Chondrocyte (in vitro differentiated cells): ENCODE measurements around the gene PBRM1. TPM values are rescaled to one million over a fixed set of nuclear protein-coding genes. Genes with fewer than 3 reads are reported as not detected.

Experiments
- DNase-seq: peaks from one replicate; pipeline ENCODE4 v3.0.0; 2021; ENCODE audit warnings: mixed read lengths, low spot score
- H3K27ac Mint-ChIP-seq: one replicate; pipeline ENCODE4 v1.8.0; 2021; ENCODE audit warnings: mild to moderate bottlenecking, moderate library complexity, mixed read lengths; ENCODE audit not compliant: unreplicated experiment
- H3K27me3 Mint-ChIP-seq: 2 replicates; pipeline ENCODE4 v1.8.0; 2021; ENCODE audit warnings: low read depth, mixed read lengths
- H3K36me3 Mint-ChIP-seq: 2 replicates; pipeline ENCODE4 v1.8.0; 2021; ENCODE audit warnings: low read depth, mixed read lengths
- H3K4me1 Mint-ChIP-seq: 2 replicates; pipeline ENCODE4 v1.8.0; 2021; ENCODE audit warnings: low read depth, mild to moderate bottlenecking, mixed read lengths
- H3K4me3 Mint-ChIP-seq: one replicate; pipeline ENCODE4 v1.8.0; 2021; ENCODE audit warnings: mild to moderate bottlenecking, moderate library complexity, mixed read lengths; ENCODE audit not compliant: unreplicated experiment
- H3K9me3 Mint-ChIP-seq: 2 replicates; pipeline ENCODE4 v1.8.0; 2021; ENCODE audit warnings: low read depth, mixed read lengths
- total RNA-seq: library from RNA; stranded (reverse); gene quantifications from 3 replicates; pipeline ENCODE4 v1.2.1, GENCODE V29; 2021
- TF ChIP-seq, protein P1 (sequence below): fragments of 200-600 bp; sonication (generic); IDR thresholded peaks from 2 replicates; pipeline ENCODE4 v1.5.0; 2021; ENCODE audit warnings: antibody characterized with exemption, mild to moderate bottlenecking, moderate library complexity

The PBRM1 gene
- total RNA-seq, 1 donor from 2014 or later, result 69.0 TPM

DNA sequence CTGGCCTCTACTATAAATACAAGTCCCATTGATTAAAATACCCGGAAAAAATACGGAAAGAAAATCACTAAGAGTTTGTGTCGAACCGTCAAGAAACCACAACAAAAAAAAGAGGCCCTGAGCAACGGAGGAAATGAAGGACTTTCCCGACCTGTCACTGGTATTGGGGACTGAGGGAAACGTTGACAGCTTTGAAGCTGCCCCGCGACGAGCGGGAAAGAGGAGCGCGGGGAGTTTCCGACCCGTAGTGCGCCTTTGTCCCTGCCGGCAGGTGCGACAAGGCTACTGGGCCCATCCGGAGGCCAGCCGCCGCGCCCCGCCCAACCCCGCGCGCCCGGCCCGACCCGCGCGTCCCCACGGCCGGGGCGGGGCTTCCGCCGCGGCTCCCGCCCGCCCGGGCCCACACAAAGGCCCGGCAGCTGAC, 416 bp downstream of the PBRM1 start:
- peaks cover 19% of the 10 kb centered on the region for H3K36me3 Mint-ChIP-seq
- H3K4me1 Mint-ChIP-seq, result peaks cover 67% of the 10 kb centered on the region
- H3K27ac Mint-ChIP-seq, result peak overlapping the region; percentile 93
- no peaks in the 10 kb centered on the region for H3K9me3 Mint-ChIP-seq
- peak overlapping the region; percentile 80 for H3K4me3 Mint-ChIP-seq
- H3K27me3 Mint-ChIP-seq, result no peaks in the 10 kb centered on the region
- TF ChIP-seq, protein P1, sequence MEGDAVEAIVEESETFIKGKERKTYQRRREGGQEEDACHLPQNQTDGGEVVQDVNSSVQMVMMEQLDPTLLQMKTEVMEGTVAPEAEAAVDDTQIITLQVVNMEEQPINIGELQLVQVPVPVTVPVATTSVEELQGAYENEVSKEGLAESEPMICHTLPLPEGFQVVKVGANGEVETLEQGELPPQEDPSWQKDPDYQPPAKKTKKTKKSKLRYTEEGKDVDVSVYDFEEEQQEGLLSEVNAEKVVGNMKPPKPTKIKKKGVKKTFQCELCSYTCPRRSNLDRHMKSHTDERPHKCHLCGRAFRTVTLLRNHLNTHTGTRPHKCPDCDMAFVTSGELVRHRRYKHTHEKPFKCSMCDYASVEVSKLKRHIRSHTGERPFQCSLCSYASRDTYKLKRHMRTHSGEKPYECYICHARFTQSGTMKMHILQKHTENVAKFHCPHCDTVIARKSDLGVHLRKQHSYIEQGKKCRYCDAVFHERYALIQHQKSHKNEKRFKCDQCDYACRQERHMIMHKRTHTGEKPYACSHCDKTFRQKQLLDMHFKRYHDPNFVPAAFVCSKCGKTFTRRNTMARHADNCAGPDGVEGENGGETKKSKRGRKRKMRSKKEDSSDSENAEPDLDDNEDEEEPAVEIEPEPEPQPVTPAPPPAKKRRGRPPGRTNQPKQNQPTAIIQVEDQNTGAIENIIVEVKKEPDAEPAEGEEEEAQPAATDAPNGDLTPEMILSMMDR, result no peak
- no peak for DNase-seq

DNA sequence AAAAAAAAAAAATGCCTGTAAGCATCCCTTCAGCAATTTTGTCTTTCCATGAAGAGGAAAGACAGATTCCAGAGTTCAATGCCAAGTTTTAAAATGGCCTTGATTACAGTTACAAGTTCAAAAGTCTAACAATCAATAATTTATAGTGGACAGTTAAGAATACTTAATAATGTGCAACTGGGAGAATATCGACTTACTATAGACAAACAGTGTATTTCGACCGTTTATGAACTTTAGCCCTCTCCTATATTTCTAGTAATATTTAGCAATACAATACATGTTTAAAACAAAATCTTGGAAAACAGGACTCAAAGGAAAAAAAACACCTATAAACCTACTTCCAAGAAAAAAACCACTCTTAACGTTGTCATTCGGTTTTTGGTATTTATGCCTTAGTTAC, 1.5 kb downstream of the PBRM1 start:
- H3K36me3 Mint-ChIP-seq, result peaks cover 14% of the 10 kb centered on the region
- no peaks in the 10 kb centered on the region for H3K27me3 Mint-ChIP-seq
- peak overlapping the region; percentile 80 for H3K4me3 Mint-ChIP-seq
- peaks cover 76% of the 10 kb centered on the region for H3K4me1 Mint-ChIP-seq
- DNase-seq, result no peak
- H3K9me3 Mint-ChIP-seq, result no peaks in the 10 kb centered on the region
- TF ChIP-seq, protein P1, result no peak
- H3K27ac Mint-ChIP-seq, result peak overlapping the region; percentile 93

DNA sequence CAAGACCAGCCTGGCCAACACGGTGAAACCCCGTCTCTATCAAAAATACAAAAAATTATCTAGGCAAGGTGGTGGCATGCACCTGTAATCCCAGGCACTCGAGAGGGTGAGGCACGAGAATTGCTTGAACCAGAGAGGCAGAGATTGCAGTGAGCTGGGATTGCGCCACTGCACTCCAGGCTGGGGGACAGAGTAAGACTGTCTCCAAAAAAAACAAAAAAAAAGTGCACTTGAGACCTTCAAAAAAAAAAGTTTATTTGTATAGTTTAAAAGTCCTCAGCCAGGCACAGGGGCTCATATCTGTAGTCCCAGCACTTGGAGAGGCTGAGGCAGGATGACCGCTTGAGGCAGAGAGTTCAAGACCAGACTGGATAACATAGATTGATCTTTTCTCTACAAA, 2.1 kb downstream of the PBRM1 start:
- Mint-ChIP-seq H3K27ac (peak overlapping the region; percentile 76), H3K27me3 (no peaks in the 10 kb centered on the region), H3K4me3 (peak overlapping the region; percentile 49), H3K9me3 (no peaks in the 10 kb centered on the region), H3K36me3 (peaks cover 14% of the 10 kb centered on the region), H3K4me1 (peaks cover 80% of the 10 kb centered on the region)
- TF ChIP-seq, protein P1, result no peak
- DNase-seq, result no peak

DNA sequence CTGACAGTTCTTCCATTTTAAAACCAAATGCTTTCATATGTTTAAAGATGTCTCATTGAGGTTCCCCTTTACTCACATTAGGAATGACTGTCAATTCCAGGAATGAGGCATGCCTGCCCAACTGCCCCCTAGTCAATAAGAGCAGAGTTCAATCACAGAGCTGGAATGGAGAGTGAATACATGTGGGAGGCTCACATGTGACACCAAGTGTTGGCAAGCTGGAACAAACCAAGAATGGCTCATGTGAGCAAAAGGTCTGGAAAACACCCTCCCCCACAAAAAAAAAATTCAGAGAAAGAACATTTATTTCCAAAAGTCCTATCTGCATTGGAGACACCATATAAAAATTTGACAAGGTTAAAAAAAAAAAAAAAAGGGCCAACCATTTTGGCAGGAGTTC, 3.7 kb downstream of the PBRM1 start:
- H3K9me3 Mint-ChIP-seq, result no peaks in the 10 kb centered on the region
- peaks cover 67% of the 10 kb centered on the region for H3K4me1 Mint-ChIP-seq
- peaks cover 15% of the 10 kb centered on the region for H3K36me3 Mint-ChIP-seq
- no peak overlapping the region for H3K4me3 Mint-ChIP-seq
- TF ChIP-seq, protein P1, result peak; percentile 69
- DNase-seq, result no peak
- H3K27me3 Mint-ChIP-seq, result no peaks in the 10 kb centered on the region
- peak overlapping the region; percentile 92 for H3K27ac Mint-ChIP-seq

DNA sequence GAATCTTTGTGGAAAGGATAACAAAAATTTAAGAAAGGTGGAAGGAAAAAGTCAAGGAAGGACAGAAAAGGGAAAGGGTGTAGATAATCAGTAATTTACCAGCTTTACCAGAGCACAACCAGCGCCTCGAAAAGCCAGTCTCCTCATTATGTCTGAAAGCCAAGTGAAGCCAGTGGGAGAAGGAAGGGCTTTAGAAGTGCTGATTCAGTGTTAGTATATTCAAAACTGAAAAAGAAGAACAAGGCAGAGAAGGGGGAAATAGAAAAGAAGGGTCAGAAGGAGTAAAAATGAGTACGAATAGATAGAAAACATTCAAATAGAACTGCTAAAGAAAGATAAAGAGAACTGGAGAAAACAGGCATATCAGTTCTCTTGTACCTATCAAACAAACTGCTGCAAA, 4.1 kb downstream of the PBRM1 start:
- no peaks in the 10 kb centered on the region for H3K9me3 Mint-ChIP-seq
- no peaks in the 10 kb centered on the region for H3K27me3 Mint-ChIP-seq
- no peak overlapping the region for H3K4me3 Mint-ChIP-seq
- TF ChIP-seq, protein P1, result no peak
- peaks cover 63% of the 10 kb centered on the region for H3K4me1 Mint-ChIP-seq
- H3K36me3 Mint-ChIP-seq, result peaks cover 19% of the 10 kb centered on the region
- H3K27ac Mint-ChIP-seq, result peak overlapping the region; percentile 92
- no peak for DNase-seq
